OCI-M1 (cell line): ENCODE results near the gene ACY1.
"Not testable (repeated sequence)": the region's sequence is repeated elsewhere in the genome, so short reads cannot be mapped to it uniquely, and the experiment has no call there.

ENCODE experiments used
- DNase-seq: peaks from one replicate; lab custom pipeline; 2025; lab: John Stamatoyannopoulos, UW

ACY1 gene

DNA sequence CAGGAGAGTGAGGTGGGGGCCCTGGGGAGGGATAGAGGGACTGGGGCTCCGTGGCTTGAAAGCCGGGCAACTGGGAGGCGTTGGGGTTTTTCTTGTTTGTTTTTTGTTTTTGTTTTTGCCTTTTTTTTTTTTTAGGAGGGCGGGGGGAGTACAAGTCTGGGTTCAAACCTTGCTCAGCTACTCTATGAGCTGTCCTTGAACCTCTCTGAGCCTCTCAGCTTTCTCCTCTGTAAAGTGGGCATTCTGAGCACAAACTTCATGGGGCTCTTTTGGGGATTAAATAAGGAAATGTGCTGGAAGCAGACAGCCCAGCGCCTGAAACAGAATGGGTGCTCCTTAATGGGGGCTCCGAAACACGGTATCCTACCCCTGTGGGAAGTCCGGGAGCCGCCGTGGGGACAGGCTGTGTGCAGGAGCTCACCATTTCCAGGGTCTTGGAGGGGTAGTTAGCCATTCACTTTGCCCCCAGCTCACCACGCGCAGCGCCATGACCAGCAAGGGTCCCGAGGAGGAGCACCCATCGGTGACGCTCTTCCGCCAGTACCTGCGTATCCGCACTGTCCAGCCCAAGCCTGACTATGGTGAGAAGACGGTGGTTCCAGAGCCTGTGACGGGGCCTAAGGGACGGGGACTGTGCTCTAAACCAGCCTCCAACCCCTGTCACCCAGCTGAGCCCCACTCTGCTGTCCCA, 388 bp downstream of the ACY1 start:
- DNase-seq = no peak

DNA sequence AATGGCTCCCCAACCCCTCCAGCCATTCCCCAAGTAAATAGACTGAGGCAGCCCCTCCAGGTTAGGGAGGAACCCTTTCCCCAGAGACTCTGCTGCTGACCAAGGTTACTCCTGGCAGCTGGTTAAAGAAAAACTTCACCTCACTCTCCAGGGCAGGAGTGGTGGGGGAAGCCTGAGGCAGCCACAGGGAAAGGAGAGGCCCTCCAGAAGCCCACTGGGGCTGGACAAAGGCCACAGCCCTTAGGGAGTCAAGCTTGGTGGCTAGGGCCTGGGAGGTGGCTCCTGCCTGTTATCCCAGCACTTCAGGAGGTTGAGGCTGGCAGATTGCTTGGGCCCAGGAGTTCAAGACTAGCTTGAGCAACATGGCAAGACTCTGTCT, 923 bp downstream of the ACY1 start:
- DNase-seq = no peak

DNA sequence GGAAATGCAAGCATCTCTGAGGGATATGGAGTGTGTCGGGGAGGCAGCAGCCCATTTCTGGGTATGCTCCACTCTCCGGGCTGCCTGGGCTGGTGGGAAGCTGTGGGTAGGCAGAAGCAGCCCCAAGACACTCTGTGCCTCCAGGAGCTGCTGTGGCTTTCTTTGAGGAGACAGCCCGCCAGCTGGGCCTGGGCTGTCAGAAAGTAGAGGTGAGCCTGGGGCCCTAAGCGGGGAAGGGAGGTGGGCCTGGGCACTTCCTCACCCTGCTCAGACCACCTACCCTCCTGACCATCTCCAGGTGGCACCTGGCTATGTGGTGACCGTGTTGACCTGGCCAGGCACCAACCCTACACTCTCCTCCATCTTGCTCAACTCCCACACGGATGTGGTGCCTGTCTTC, 1.7 kb downstream of the ACY1 start:
- no peak for DNase-seq

DNA sequence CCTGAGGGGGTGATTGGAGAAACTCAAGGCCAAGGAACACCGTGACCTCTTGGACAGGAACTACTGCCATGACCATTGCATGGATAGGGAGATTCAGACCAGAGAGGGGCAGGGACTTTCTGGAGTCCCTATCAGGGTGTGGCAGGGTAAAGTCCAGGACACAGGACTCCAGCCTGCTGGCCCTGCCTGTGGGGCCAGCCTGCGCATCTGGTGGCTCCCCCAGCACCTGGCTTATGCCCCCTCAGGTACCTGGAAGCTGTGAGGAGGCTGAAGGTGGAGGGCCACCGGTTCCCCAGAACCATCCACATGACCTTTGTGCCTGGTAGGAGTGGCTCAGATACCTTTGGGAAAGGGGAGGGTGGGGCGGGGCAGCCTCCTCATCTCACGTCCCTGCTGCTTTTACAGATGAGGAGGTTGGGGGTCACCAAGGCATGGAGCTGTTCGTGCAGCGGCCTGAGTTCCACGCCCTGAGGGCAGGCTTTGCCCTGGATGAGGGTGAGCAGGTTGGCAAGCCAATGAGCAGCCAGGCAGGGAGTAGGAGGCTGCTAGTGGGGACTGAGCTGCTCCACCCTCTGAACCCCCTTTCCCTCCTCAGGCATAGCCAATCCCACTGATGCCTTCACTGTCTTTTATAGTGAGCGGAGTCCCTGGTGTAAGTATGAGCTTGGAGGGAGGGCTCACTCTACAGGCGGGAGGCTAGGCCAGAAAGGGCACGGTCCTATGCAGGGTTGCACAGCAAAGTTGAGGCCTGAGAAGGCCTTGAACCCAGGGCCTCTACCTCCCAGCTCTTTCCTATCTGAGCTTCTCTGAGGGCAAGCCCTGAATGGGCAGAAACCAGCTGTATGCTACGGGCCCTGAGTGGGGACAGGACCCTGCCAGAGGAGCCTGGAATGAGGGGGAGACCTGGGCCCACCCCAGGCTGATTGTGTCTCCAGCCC, 2.9 kb downstream of the ACY1 start:
- DNase-seq = no peak

DNA sequence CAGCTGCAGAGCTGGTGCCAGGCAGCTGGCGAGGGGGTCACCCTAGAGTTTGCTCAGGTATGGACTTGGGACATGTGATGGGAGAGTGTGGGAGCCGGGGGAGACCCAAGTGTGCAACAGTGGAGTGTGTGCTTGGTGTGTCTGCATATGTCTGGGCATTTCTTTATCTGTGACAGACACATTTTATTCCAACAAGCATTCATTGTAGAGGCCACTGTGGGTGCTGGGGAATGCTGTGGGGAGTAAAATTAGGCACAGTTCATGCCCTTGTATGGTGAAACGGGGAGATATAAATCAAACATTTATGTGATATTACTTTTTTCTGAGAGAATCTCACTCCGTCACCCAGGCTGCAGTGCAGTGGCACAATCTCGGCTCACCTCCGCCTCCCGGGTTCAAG, 4.2 kb downstream of the ACY1 start:
- DNase-seq = no peak

DNA sequence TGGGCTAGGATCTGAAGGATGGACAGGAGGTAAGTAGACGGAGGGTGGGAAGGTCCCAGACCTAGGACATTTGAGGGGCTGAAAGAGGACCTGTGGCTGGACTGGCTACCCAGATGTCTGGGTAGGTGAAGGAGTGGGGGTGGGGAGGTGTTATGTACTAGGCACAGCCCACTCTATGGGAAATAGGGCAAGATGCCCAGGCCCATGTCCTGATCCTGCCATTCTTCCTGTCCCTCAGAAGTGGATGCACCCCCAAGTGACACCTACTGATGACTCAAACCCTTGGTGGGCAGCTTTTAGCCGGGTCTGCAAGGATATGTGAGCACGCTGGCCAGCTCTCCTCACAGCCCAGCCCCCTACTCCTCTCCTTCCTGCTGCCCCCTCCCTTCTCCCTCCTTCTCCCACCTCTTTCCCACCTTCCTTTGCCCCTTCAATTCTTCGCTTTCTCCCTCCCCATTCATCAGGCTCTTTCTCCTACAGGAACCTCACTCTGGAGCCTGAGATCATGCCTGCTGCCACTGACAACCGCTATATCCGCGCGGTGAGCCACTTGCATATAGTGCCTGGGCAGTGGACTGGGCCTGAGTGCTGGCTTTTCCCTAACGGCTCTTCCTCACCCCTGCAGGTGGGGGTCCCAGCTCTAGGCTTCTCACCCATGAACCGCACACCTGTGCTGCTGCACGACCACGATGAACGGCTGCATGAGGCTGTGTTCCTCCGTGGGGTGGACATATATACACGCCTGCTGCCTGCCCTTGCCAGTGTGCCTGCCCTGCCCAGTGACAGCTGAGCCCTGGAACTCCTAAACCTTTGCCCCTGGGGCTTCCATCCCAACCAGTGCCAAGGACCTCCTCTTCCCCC, 5.2 kb downstream of the ACY1 start:
- DNase-seq = no peak

DNA sequence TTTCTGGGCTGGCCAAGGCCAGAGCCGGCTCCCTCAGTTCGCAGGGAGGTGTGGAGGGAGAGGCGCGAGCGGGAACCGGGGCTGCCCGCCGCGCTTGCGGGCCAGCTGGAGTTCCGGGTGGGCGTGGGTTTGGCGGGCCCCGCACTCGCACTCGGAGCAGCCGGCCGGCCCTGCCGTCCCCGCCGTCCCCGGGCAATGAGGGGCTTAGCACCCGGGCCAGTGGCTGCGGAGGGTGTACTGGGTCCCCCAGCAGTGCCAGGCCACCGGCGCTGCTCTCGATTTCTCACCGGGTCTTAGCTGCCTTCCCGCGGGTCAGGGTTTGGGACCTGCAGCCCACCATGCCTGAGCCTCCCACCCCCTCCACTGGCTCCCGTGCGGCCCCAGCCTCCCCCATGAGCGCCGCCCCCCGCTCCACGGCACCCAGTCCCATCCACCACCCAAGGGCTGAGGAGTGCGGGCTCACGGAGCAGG, 7.2 kb downstream of the ACY1 start:
- not testable (repeated sequence) for DNase-seq

DNA sequence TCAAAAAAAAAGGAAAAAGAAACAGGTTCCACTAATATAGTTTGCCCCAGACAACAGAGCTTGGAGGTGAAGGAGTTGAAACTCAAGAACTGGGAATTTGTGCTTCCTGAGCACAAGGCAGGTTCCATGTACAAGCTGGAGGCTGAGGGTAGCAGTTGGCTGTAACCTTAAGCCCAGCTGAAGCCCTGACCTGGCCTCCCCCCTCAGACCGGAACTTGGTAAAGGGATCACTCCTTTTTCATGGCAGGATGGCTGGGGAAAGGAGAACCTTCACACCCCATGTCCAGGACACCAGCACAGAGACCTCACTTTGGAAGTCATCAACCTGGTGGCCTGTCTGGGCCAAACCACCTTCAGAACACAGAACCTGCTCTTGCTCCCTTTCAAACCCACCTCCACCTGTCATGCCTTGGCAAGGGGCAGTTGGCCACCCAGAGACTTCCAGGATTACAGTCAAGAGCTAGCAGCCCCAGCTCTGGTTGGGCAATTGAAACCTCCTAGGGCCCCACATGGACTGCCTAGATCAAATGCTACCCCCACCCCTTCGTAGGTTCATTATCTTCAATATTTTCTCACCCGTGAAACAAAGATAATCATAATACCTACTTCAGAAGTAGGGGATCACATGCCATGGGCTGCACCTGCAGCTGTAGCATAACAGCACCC, 8.8 kb downstream of the ACY1 start:
- no peak for DNase-seq

DNA sequence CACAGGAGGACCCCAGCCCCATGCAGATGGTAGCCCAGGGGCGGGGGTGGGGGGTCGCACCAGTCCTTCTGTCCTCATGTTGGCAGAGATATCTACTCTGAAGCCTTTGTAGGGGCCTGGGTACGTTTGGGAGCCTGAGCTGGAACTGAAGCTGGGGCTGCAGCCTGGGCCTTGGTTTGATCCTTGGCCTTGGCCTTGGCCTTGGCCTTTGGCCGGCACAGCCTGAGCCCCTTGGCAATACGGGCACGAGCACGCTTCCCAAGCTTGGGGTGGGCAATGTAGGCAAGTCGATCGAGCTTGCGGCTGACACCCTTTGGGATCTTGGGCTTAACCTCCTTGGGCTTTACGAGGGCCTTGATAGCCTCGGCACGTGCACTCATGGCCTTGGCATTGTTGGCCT, 10.3 kb downstream of the ACY1 start:
- DNase-seq = not testable (repeated sequence)

DNA sequence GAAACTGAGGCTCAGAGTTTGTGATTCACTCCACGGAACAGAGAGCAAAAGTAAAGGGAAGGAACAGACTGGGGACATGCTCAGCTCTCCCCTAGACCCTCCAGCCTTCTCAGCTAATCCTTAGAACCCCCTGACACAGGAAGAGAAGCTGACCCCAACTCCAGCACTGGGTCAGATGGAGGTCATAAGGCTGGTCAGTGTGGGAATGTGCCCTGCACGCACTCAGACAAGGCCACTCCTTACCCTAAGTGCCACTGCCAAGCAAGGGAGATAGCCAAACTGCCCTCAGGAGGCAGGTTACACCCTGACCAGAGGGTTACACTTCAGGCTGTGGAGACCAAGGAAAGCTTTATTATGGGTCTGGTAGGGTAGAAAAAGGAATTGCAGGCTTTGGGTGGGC, 11.2 kb downstream of the ACY1 start:
- no peak for DNase-seq

DNA sequence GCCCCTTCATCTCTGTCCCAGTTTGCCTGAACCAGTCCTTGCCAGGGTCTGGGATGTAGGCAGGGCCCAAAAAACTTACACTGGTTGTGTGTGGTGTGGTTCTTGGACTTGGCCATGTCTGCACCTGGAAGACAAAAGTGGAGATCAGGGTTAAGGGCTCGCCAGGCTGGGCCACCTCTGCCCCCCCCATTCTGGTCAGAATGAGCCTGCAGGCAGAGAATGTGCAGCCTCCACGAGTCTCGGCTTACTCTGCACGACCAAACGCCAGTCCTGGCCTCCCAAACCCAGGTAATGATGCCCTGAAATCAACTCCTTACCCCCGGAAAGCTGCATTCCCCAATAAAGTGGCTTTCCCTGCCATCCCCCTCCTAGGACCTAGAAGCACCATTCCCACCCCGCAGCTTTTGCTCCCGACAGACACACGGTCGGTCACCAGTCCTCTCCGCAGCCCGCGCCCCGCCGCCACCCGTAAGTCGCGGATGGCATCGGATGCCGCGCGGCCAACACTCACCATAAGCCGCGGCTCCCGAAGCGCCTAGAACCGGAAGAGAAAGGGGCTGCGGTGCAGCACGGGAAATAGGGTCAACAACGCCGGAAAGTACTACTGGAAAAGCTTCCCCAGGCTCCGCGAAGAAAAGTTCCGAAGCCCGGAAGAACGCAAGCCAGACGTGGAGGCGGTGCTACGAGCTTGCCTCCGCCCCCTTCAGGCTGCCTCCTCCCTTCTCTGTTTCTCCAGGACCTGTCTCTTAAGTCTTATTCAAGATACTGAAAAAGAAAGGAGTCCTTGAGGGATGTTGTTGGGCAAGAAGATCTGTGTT, 12.2 kb downstream of the ACY1 start, which contains the start of gene RPL29:
RPL29 (minus strand) TSS at position 550 of the 818 bp plus-strand sequence; CDS start at position 116, 434 bp downstream.
- DNase-seq = peak; percentile 94

DNA sequence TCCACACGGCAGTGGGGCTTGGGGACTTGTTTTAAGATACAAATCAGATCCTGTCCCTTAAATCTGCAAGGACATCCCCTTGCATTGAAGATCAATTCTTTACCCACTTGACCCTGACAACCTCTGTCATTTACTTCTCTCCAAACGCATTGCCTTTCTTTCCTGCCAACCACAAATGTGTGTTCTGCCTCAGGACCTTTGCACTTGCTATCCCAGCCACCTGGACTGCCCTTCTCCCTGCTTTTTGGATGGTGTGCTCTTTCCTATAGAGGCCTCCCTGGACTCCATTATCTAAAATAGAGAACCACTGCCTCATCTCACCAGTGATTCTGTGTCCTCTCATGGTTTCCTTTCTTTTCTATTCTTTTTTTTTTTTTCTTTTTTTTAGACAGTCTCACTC, 13.8 kb downstream of the ACY1 start:
- DNase-seq = no peak

DNA sequence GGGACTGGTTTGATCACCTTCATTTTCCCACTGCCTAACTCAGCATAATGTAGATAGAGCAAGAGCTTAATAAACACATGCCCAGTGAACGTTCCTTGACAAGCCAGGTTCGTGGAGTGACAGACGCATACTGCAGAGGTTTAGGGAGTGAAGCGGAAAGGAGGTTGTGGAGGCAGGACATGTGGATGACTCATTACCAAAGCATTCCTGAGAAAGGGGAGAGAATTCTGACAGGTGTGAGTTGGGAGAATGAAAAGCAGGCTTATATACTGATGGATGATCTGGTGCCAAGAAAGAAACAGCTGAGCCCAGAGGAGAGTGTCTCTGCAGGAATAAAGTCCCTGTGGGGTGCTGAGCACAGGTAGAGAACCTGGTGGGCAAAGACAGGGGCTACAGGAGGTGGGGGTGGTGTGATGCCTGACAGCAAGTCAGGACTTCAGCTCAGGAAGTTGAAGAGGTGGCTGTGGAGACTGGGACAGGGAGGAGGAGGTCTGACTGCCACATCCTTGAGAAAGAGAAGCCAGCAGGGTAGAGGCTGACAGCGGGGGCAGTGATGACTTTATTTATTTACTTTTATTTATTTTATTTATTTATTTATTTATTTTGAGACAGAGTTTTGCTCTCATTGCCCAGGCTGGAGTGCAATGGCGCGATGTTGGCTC, 14.7 kb downstream of the ACY1 start:
- DNase-seq = no peak

DNA sequence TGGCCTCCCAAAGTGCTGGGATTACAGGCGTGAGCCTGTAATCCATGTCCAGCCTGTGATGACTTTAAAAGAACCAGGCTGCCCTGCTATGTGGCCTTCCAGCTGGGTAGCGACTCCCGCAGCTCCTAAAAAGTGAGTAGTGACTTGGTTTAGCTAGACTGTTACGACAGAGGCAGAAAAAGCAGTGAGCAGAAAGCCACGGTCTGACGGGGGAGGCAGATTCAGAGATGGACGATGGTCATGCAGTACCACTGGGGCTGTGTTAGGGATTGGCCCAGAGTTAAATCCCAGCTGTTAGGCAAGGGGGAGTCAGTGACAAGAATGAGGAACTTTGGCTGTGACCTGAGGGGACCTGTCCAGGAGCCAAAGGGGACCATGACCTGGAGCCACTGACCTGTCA, 15.4 kb downstream of the ACY1 start:
- no peak for DNase-seq

DNA sequence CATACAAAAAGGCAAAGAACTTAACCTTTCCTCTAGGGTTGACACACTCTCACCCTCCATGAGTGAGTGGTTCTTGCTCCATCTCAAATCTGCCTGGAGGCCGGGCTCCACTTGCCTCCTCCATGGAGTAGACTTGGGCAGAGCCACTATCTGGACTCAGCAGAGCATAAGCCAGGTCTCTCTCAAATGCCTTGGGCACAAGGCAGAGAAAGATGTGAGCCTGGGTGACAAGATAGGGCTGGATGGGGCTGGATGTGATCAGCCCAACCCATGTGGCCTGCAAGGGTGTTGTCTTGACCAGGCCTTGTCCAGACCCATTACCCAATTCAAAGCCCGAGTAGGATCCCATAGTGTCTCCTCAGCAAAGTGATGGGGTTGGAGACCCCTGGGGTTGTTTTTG, 16.5 kb downstream of the ACY1 start:
- peak; percentile 26 for DNase-seq

DNA sequence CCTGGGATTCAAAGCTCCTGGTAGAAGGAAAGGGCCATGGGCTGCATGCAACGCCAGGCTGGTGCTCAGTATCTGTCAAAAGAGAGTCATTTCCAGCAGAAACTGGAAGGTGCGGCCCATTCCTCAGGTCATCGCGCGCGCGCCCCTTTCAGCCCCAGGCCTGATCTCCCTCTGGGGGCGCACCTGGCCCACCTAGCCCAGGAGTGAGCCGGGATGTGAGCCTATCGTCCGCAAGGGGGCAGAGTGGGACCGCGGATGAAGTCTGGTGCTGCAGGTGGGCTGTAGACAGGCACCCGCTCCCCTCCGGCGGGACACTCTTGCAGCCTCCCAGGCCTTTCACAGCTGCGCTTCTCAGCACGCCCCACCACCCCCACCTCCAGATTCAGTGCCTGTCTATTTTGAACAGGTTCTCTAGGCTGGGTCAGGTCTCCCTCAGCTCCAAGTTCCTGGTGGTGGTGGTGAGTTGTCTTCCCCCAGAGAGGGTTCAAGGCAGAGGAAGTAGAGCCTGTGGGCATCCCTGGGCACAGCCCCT, 18.2 kb downstream of the ACY1 start:
- peak; percentile 73 for DNase-seq

DNA sequence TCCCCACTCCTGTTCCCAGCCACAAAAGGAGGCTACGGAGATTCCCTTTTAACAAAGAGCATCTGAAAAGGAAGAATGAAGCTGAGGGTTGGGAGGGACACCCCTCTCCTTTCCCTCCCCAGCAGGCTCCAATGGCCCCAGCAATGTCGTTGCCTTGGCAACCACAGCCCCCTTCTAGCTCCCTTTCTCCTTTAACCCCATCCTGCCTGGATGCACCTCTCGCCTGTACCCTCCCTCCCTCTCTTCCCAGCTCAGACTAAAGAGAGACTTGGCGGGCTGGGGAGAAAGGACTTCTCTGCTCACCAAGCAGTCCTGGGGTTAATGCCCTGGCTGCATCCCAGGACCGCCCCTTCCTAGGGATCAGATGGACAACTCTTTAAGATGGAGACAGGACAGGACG, 19.4 kb downstream of the ACY1 start:
- no peak for DNase-seq

DNA sequence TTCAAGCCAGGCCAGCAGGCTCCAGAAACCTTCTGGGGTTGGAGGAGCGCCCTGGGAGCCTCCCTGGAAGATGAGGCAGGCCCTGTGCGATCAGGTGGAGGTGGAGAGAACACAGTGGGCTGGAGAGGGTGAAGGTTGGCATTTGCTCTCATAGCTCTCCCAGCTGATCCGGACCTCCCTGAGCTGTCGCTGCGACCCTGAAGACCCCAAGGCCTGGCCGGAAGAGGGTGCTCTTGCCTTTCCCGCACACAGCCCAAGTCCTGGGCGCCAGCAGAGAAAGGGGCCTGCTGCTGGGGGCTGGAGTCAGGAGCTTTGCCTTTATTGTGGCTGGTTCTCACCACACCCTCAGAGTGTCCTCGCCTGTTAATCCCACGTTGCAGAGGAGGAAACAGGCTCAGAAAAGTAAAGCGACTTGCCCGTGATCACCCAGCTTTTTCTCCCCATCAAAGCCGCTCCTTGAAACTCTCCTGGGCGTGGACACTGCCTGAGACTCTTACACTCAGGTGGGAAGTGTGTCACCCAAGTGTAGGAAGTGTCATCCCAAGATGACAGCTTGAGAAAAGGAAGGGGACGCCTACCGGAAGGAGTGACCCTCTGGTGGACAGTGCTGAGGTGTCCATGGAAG, 20.9 kb downstream of the ACY1 start:
- peak; percentile 46 for DNase-seq

DNA sequence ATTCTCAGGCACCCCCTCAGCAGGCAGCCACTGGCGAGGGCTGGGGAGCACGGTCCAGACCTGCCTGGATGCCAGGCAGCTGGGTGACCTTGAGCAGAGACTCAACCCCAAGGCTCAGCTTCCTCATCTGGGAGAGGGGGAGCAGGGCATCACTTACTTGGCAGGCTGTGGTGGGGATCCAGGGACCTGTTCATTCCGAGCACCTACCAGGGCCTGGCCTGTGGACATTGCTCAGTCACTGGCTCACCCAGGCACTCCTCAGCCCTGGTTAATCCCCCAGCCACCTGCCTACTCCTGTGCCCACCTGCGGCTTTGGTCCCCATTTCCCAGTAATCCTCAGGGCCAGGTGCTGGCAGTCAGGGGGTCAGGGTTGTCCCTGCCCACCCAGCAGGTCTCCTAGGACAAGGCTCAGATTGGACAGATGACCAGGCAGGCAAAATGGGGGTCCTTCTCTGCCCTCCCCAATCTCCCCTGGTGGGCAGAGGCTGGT, 21.6 kb downstream of the ACY1 start:
- no peak for DNase-seq
